Hindlimb muscle (tissue), 1 donor: ENCODE results near the gene RAC2. TPM values are rescaled to one million over a fixed set of nuclear protein-coding genes. Genes with fewer than 3 reads are reported as not detected.
A peak's percentile ranks its signal among the peaks of the same experiment; 100 is the strongest.

Source experiments
- DNase-seq: peaks from one replicate; pipeline ENCODE4 v3.0.0-alpha.2; 2013
- polyA plus RNA-seq: library from polyadenylated mRNA; unstranded; fragments of 120-200 nt; gene quantifications from one replicate; pipeline ENCODE4 v1.2.1, GENCODE V29; 2013; ENCODE audit not compliant: insufficient read length

Gene RAC2
- 5.6 TPM for polyA plus RNA-seq

GRCh38 chr22:37244114-37244921, at the start of gene RAC2:
TSS of gene RAC2 (minus strand) at chr22:37244269. CDS start at chr22:37244148, 121 bp downstream.
- peak; percentile 54 for DNase-seq

- DNase-seq, result no peak
Measured at GRCh38 chr22:37293172-37293571, 49.1 kb upstream of the RAC2 start.

GRCh38 chr22:37292641-37293040, 48.6 kb upstream of the RAC2 start:
- DNase-seq, result no peak

- DNase-seq, result no peak
Measured at GRCh38 chr22:37291559-37292298, 47.7 kb upstream of the RAC2 start.

- no peak for DNase-seq
Measured at GRCh38 chr22:37290737-37291136, 46.7 kb upstream of the RAC2 start.

GRCh38 chr22:37289156-37289735, 45.2 kb upstream of the RAC2 start:
- no peak for DNase-seq

GRCh38 chr22:37288521-37288920, 44.5 kb upstream of the RAC2 start:
- no peak for DNase-seq

- no peak for DNase-seq
Measured at GRCh38 chr22:37287550-37287951, 43.5 kb upstream of the RAC2 start.

GRCh38 chr22:37285937-37286336, 41.9 kb upstream of the RAC2 start:
- DNase-seq, result no peak

- DNase-seq, result no peak
Measured at GRCh38 chr22:37284805-37285355, 40.8 kb upstream of the RAC2 start.

GRCh38 chr22:37284126-37284804, 40.2 kb upstream of the RAC2 start:
- no peak for DNase-seq

GRCh38 chr22:37283393-37283937, 39.4 kb upstream of the RAC2 start:
- DNase-seq, result no peak

GRCh38 chr22:37282385-37282677, 38.3 kb upstream of the RAC2 start, which contains the start of gene CYTH4:
TSS of gene CYTH4 (plus strand) at chr22:37282508. CDS start at chr22:37282570, 62 bp downstream.
- no peak for DNase-seq

- DNase-seq, result no peak
Measured at GRCh38 chr22:37281646-37282384, 37.7 kb upstream of the RAC2 start.

- DNase-seq, result no peak
Measured at GRCh38 chr22:37281195-37281594, 37.1 kb upstream of the RAC2 start.

- DNase-seq, result no peak
Measured at GRCh38 chr22:37280718-37281117, 36.6 kb upstream of the RAC2 start.

GRCh38 chr22:37279331-37280181, 35.5 kb upstream of the RAC2 start:
- DNase-seq, result peak; percentile 43

GRCh38 chr22:37278261-37278660, 34.2 kb upstream of the RAC2 start:
- DNase-seq, result no peak

GRCh38 chr22:37277384-37277783, 33.3 kb upstream of the RAC2 start:
- no peak for DNase-seq

- DNase-seq, result no peak
Measured at GRCh38 chr22:37276776-37277175, 32.7 kb upstream of the RAC2 start.

- no peak for DNase-seq
Measured at GRCh38 chr22:37275622-37276021, 31.6 kb upstream of the RAC2 start.
